PFSK-1 (cell line): ENCODE measurements around the gene CACNA1B.

Experiments
- FOXP2 ChIP-seq: optimal IDR thresholded peaks from 2 replicates; pipeline ENCODE3; 2011; ENCODE audit warnings: borderline replicate concordance, control low read depth, inconsistent platforms; ENCODE audit not compliant: insufficient read depth; ENCODE audit errors: extremely low read length, extremely low read depth
- POLR2AphosphoS5 ChIP-seq: IDR thresholded peaks from 2 replicates; pipeline ENCODE4 v1.6.1; 2012; ENCODE audit warnings: low read depth, mild to moderate bottlenecking, control low read depth, low read length, moderate library complexity
- REST ChIP-seq, 2 experiments: IDR thresholded peaks; 2 replicates each; pipeline versions ENCODE4 v1.6.1 to v1.8.0; 2011 to 2012; ENCODE audit warnings: low read depth in 2 of 2, low read length in 2 of 2, control low read depth in 1 of 2, inconsistent platforms in 1 of 2, mild to moderate bottlenecking in 1 of 2, moderate library complexity in 1 of 2; ENCODE audit not compliant: insufficient read depth in 1 of 2
- SIN3A ChIP-seq: IDR thresholded peaks from 2 replicates; pipeline ENCODE4 v1.6.1; 2012; ENCODE audit warnings: mild to moderate bottlenecking, low read length, moderate library complexity, borderline replicate concordance; ENCODE audit not compliant: insufficient read depth
- TAF1 ChIP-seq: IDR thresholded peaks from 2 replicates; pipeline ENCODE4 v1.6.1; 2012; ENCODE audit warnings: low read length, control low read depth, borderline replicate concordance; ENCODE audit not compliant: insufficient read depth

The CACNA1B gene

GRCh38 chr9:138021251-138022056 is 143.9 kb downstream of the CACNA1B start:
- TF ChIP-seq TAF1 (no peak), FOXP2 (no peak), REST (IDR thresholded peaks at IDR 0.05; ENCODE audit: insufficient read depth in 1 of 2, low read depth in 2 of 2, low read length in 2 of 2) (no peak)

DNA sequence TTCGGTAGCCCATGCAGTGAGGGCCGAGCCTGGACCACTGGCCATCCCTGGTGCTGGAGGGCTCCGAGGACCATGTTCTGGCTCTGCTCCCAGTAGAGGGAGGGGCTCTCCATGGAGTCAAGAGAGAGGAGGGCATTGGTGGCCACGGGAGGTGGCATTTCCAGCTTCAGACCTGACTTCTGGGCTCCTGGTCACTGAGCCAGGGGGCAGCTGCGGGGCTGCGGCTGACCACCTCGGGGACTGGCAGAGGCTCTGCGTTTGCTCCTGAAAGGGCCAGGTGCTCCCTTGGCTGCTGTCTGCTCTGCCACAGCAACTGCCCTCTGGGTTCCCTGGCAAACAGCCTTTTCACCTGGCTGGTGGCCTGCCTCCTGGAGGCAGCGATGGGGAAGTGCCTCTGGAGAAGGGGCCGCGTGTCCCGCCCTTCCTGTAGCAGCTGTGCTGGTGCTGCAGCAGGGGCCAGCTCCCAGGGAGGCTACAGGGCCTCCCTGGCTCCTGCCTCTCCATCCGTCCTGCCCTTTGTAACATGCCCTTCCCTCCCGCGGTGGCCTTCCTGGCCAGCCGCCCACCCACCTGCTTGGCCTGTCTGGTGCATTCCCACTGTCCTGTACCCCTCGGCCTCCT is 144.6 kb downstream of the CACNA1B start:
- TF ChIP-seq FOXP2: no peak
- no peak for TF ChIP-seq SIN3A
- no peak for TF ChIP-seq POLR2AphosphoS5
- no peak for TF ChIP-seq TAF1
- TF ChIP-seq REST (IDR thresholded peaks at IDR 0.05; ENCODE audit: insufficient read depth in 1 of 2, low read depth in 2 of 2, low read length in 2 of 2): no peak

DNA sequence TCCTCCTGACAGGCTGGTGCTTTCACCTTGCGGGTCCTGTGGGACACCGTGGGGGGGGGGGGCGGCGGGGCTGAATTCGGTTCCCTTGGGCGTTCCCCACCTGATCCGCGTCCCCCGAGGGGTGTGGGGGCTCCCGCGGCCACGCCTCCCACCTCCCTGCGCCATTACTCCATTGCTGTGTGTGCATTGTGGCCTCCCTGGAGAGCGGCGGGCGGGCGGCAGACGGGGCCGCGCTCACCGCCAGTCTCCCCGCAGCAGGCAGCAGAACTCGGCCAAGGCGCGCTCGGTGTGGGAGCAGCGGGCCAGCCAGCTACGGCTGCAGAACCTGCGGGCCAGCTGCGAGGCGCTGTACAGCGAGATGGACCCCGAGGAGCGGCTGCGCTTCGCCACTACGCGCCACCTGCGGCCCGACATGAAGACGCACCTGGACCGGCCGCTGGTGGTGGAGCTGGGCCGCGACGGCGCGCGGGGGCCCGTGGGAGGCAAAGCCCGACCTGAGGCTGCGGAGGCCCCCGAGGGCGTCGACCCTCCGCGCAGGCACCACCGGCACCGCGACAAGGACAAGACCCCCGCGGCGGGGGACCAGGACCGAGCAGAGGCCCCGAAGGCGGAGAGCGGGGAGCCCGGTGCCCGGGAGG is 145.3 kb downstream of the CACNA1B start:
- TF ChIP-seq REST (IDR thresholded peaks at IDR 0.05; ENCODE audit: insufficient read depth in 1 of 2, low read depth in 2 of 2, low read length in 2 of 2) (no peak), SIN3A (no peak), POLR2AphosphoS5 (no peak), FOXP2 (no peak), TAF1 (no peak)

DNA sequence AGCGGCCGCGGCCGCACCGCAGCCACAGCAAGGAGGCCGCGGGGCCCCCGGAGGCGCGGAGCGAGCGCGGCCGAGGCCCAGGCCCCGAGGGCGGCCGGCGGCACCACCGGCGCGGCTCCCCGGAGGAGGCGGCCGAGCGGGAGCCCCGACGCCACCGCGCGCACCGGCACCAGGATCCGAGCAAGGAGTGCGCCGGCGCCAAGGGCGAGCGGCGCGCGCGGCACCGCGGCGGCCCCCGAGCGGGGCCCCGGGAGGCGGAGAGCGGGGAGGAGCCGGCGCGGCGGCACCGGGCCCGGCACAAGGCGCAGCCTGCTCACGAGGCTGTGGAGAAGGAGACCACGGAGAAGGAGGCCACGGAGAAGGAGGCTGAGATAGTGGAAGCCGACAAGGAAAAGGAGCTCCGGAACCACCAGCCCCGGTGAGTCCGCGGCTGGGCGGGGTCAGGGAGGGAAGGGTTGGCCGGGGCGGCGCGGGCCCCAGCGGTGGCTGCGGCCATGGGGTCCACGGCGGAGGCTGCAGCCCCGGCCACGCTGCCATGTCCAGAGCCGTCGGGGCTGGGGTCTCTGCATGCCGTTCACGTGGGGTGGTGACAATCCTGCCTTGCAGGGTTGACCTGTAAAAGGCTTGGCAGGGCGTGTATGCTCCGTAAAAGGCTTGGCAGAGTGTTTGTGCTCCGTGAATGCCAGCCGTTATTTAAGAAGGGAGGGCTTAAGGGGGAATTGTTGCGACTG is 146.0 kb downstream of the CACNA1B start:
- TF ChIP-seq REST (IDR thresholded peaks at IDR 0.05; ENCODE audit: insufficient read depth in 1 of 2, low read depth in 2 of 2, low read length in 2 of 2): no peak
- TF ChIP-seq FOXP2: no peak
- no peak for TF ChIP-seq POLR2AphosphoS5
- TF ChIP-seq TAF1: no peak
- TF ChIP-seq SIN3A: no peak
